Measurements from ENCODE around the gene LDAH.

LDAH gene

DNA sequence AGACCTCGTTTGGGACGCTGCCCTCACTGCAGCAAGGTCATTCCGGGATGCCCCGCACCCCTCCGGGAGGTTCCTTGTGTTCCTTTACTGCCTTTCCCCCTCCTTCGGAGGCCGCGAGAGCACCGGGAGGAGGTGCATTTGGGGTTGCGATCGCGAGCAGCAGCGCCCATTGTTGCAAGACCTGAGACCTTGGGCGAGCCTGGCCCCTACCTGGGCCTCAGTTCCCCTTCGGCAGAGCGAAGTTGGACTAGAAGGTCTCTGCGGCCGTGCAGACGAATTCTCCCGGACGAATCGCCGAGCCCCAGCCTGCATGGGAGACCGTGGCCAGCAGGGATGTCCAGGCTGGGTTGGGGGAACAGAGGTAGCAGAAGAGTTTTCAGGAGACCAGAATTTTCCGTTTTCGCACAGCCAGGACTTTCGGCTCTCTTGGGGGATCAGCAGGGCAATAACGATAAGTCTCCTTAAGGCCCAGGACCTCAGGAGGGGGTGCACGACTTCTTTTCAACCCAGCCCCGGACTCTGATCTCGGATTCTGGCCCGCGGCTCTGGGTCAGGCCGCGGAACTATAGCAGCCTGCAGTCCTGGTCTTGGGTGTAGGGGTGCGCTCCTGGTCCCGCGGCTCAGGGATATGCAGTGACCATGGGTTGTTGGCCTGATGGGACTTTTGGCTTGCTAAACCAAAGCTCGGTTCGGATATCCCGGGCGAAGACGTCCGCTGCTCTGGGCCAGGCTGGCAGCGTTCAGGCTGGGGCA, 153.2 kb downstream of the LDAH start:
- no peak overlapping the region for H3K4me3 ChIP-seq (ENCODE audit: low read depth, low read length)
- DNase-seq (ENCODE audit: low read depth): no peak
- TF ChIP-seq, protein P1, sequence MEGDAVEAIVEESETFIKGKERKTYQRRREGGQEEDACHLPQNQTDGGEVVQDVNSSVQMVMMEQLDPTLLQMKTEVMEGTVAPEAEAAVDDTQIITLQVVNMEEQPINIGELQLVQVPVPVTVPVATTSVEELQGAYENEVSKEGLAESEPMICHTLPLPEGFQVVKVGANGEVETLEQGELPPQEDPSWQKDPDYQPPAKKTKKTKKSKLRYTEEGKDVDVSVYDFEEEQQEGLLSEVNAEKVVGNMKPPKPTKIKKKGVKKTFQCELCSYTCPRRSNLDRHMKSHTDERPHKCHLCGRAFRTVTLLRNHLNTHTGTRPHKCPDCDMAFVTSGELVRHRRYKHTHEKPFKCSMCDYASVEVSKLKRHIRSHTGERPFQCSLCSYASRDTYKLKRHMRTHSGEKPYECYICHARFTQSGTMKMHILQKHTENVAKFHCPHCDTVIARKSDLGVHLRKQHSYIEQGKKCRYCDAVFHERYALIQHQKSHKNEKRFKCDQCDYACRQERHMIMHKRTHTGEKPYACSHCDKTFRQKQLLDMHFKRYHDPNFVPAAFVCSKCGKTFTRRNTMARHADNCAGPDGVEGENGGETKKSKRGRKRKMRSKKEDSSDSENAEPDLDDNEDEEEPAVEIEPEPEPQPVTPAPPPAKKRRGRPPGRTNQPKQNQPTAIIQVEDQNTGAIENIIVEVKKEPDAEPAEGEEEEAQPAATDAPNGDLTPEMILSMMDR (IDR thresholded peaks at IDR 0.05; ENCODE audit: insufficient read depth, low read depth, low read length, missing control alignments): no peak

DNA sequence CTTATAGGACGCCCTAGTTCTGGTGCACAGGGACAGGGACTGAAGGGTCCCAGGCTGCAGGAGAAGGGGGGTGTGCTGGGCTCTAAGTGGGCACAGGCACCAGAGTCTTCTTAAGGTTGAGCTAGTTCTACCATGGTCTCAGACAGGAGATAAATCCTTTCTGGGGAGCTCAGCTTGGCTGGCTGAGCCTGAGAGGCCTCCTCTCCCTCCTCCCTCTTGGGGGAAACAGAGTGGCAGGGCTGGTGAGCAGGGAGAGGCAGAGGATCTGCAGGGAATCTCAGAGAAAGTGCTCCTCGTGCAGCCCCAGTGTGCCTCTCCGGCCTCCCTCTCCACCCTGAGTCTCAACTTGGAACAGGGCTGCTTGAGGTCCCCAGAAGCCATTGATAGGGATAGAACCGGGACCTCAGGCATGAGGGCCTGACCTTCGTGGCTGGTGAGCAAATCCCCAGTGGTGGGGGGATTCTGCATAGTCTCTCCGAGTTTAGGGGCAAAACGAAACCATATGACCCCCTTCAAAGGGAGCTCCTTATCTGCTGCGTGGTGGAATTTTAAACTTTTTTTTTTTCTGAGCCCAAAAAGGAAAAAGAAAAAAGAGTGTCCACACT, 153.9 kb downstream of the LDAH start:
- H3K4me3 ChIP-seq (ENCODE audit: low read depth, low read length): no peak overlapping the region
- TF ChIP-seq, protein P1 (IDR thresholded peaks at IDR 0.05; ENCODE audit: insufficient read depth, low read depth, low read length, missing control alignments): no peak
- no peak for DNase-seq (ENCODE audit: low read depth)

DNA sequence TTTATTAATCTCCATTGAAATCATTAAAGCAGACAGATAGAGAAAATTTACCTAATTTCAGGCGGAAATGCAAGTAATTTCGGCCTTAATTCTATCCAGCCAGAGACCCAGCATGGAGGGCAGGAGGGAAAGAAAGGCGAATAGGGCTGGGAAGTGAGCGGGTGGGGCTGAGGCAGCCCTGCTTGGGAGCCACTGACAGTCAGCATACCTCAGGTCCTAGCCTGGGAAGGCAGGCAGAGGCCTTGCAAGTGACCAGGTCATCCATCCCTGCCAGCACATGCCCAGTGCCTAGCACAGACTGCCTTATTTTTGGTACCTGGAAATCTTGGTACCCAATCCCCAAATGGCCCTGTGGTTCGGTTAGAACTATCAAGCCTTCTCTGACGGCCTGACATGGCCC, 154.4 kb downstream of the LDAH start:
- DNase-seq (ENCODE audit: low read depth): no peak
- TF ChIP-seq, protein P1 (IDR thresholded peaks at IDR 0.05; ENCODE audit: insufficient read depth, low read depth, low read length, missing control alignments): no peak
- H3K4me3 ChIP-seq (ENCODE audit: low read depth, low read length): no peak overlapping the region

- H3K4me3 ChIP-seq (ENCODE audit: low read depth, low read length): no peak overlapping the region; the same call in 1 of the 2 replicates
- DNase-seq (ENCODE audit: low read depth): no peak
- TF ChIP-seq, protein P1 (IDR thresholded peaks at IDR 0.05; ENCODE audit: insufficient read depth, low read depth, low read length, missing control alignments): no peak
These were observed 155.1 kb downstream of the LDAH start for GRCh38 chr2:20667531-20668401.

- H3K4me3 ChIP-seq (ENCODE audit: low read depth, low read length): no peak overlapping the region; the same call in 1 of the 2 replicates
- TF ChIP-seq, protein P1 (IDR thresholded peaks at IDR 0.05; ENCODE audit: insufficient read depth, low read depth, low read length, missing control alignments): no peak
- DNase-seq (ENCODE audit: low read depth): no peak
These were observed 155.8 kb downstream of the LDAH start for GRCh38 chr2:20667151-20667530.

DNA sequence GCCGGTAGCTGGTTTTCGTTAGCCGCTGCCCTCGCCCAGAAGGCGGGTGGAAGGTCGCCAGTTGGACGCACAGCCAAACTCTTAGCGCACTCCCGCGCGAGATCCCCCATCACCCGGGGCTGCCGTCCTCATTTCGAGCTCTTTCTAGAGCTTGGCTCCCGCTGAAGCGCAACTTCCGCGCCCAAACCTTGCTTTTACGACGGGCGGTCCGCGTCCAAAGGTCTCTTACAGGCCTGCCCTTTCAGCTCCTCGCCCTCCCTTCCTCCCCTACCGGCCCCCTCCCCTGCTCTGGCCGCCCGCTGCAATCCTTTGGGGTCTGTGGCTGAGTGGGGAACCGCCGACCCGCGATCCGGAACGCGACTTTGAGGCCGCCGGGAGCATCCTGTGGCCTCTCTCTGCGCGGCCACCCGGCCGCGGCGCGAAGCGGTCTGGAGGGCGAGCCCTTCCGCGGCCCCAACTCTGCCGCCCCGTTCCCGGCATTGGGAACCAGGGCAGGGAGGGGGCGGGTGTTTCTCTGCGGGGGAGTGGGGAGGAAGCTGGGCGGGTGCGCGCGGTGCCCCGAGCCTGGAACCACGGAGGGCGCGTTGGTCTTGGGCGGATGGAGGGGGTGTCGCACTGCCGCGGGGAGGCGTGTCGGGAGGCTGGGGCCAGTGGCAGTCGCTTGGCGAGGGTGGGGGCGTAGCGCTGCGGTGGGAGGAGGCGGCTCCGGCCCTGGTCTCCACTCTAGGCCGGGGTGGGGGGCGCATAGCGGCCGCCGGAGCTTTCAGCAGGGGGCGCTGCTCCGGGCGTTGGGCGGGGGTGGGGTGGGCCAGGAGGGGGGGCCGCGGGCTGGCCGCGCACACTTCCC, 156.4 kb downstream of the LDAH start, which contains the start of gene GDF7:
GDF7 (plus strand) TSS at position 841 of the 847 bp plus-strand sequence. CDS start 96 bp downstream, outside the sequence.
- H3K4me3 ChIP-seq (ENCODE audit: low read depth, low read length): peak within 1 kb of the TSS; percentile 27
- DNase-seq (ENCODE audit: low read depth): no peak
- TF ChIP-seq, protein P1 (IDR thresholded peaks at IDR 0.05; ENCODE audit: insufficient read depth, low read depth, low read length, missing control alignments): peak; percentile 27
